Inferior parietal cortex (tissue), 1 donor: ENCODE results near the gene NSF.
"Not testable (repeated sequence)": the region's sequence is repeated elsewhere in the genome, so short reads cannot be mapped to it uniquely, and the experiment has no call there.

Experiments
- DNase-seq: peaks from one replicate; pipeline ENCODE4 v3.0.0-alpha.2; 2016; ENCODE audit errors: extremely low spot score

The NSF gene

DNA sequence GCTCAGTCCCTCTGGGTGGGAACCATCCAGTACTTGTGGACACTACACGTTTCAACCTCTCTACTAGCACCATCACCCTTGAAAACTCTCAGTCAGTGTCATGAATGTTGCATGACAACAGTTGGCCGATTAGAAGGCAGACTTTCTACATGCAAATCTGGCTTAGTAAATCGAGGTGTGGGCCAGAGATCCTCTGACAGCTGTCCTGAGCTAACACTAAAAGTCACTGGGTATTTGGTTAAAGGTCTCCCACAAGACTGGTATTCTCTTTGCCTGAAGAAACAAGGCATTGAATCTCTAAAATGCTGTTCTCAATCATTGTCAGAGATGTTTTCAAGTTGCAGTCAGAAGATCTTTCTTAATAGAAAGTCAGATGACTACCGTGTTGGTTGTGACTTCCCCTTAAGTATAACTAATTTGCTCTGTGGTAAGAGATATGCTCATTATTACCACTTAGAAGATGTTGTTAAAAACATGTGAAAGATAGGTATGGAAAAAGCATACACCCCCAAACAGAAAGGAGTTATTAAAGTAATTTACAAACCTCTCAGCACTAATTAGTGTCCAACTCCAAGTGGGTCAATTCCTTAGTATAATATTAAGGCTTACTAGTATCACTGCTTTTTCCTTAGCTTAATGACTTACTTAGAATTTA lies 165.7 kb downstream of the NSF start:
- no peak for DNase-seq

DNA sequence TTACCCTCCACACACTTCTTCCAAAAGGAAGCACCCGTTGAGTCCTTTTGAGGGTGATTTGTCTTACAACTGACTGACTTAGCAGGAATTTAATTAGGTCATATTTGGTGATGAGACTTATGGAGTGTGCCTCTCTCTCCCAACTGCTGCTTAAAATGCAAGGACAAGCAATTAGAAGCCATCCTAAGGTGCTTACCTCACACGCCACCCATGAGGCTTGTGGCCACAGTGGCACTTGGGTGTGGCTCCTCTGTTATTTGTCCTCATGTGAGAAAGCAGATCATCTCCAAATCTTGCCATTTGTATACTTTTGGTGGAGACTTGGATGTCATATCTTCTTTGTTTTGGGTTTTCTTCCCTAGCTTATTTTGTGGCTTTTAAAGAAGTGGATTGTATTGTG lies 166.4 kb downstream of the NSF start:
- no peak for DNase-seq

DNA sequence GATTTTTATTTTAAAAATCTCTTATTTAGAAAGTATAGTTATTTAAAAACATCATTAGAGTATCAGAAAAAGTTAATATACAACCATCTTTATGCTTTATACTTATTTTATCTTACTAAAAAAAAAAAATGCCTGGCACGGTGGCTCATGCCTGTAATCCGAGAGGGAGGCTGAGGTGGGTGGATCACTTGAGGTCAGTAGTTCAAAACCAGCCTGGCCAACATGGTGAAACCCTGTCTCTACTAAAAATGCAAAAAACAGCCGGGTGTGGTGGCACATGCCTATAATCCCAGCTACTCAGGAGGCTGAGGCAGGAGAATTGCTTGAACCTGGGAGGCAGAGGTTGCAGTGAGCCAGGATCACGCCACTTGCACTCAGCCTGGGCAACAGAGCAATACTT lies 167.1 kb downstream of the NSF start:
- not testable (repeated sequence) for DNase-seq

DNA sequence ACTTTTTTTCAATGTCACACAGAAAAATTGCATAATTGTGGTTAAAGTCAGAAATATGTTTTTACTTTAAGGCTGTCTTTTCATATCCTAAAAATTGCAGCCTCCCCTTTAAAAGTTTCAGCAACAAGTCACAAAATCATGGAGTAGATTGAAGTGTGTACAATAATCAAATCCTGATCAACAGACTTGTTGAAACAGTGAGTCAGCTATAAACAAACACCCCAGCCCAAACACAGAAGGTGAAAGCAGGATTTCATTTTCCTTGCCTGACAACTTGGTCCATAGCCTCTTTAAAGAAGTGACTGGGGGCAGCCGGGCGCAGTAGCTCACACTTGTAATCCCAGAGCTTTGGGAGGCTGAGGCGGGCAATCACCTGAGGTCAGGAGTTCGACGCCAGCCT lies 168.1 kb downstream of the NSF start:
- DNase-seq, result no peak

DNA sequence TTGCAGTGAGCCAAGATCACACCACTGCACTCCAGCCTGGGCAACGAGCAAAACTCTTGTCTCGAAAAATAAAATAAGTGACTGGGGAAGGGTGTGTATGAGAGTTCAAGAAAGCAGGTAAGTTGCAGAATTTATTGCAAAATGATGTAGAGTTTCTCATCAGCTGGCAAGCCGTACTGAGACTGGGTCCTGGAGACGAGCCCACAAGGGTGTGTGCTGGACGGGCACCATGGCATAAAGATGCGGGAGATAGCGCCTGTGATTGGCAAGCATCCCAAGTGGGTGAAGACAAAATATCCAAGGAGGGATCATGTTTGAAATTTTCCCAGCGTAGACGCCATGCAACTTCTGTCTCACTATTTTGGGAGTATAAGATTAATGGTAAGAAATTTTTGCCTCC lies 168.7 kb downstream of the NSF start:
- peak; percentile 14 for DNase-seq

DNA sequence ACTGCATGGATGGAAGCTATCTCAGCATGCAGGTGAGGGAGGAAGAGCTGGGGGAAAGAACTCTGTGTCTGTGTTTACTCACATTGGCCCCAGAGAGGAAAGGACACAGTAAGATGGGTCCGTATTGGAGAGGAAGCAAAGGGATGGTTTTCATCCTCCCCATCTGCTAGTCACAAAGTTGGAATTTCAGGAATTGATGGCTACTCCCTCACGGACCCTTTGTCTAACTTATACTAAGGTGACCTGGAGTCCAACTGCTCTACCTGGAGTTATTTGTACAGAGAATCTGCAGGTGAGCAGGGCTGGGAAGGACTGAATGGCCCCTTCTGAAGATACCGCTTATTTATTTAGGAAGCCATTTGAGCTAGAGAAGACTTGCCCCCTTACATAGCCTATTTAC lies 172.9 kb downstream of the NSF start:
- DNase-seq, result no peak

DNA sequence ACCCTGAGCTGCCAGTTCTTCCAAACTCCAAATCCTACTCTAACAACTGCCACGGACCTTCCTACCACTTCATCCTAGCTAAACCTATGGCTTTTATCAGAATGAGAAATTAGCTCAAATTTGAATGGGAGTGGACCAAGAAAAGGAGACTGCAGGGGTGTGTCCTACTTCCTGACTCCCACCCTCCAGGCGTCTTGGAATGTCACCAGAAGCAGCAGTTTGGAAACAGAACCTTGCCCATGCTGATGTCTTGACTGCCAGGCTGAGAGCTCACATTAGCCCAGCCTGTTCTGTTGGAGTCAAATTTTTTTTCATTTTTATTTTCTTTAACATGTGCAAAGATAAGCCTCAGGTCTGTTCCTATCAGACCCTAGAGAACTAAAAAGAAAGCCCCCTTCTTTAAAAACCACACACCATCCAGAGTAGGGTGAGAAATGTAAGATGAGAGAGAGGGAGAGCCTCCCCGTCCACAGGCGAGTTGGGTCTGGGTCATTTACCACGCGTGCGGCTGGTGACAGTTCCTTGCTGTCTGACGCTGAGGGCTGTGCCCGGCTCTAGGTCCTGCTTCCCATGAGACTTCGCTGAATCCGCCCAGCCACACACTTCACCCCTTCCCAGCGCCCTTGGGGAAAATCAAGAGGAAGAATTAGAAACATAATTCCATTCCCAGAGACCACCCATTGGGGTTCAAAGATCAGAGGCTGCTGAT lies 173.7 kb downstream of the NSF start:
- DNase-seq, result no peak

DNA sequence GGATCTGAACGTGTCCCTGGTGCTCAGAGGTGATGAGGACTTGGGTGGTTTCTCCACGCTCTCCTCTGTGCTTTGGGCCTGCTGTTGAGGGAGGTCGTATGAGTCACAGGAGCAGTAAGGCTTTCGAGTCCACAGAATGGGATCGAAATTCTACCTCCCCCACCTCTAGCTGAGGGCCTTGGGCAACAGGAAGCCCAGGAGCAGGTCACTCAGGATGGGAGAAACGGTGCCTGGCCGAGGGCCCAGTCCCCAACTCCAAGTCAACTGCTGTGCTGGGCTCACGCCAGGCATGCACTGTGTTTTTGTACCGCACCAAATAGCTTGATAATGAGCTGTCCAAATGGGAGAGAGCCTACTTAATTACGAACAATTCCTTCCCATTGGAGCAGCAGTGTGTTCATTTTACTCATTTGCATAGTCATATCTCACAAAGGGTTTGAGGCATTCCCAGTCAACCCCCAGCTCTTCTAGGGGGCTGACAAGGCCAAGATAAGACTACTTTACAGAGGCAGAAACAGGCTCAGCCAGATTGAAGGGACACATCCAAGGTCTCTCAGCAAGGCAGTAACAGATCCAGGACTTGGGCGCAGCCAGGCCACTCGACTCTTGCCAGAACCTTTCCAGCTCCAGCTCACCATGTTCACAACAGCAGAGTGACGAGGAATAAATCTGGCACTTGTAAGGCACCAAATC lies 174.4 kb downstream of the NSF start:
- DNase-seq, result peak; percentile 22

DNA sequence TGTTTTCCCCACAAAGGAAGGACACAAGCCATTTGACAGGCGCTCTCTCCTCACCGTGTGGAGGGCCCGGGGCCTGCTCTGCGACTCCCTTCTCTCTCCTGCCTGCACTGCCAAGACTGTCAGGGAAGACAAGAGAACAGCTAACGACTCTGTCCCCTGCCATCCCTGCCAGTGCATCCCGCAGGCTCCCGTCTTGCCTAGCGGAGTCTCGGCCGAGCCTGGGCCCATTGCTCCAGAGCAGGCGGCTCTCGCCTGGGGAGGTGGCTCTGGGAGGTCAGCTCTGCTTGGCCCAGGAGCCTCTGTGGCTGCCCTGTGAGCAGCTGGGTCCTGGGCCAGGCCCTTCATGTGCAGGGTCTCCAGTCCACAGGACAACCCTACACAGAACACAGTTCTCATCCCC lies 175.0 kb downstream of the NSF start:
- no peak for DNase-seq

DNA sequence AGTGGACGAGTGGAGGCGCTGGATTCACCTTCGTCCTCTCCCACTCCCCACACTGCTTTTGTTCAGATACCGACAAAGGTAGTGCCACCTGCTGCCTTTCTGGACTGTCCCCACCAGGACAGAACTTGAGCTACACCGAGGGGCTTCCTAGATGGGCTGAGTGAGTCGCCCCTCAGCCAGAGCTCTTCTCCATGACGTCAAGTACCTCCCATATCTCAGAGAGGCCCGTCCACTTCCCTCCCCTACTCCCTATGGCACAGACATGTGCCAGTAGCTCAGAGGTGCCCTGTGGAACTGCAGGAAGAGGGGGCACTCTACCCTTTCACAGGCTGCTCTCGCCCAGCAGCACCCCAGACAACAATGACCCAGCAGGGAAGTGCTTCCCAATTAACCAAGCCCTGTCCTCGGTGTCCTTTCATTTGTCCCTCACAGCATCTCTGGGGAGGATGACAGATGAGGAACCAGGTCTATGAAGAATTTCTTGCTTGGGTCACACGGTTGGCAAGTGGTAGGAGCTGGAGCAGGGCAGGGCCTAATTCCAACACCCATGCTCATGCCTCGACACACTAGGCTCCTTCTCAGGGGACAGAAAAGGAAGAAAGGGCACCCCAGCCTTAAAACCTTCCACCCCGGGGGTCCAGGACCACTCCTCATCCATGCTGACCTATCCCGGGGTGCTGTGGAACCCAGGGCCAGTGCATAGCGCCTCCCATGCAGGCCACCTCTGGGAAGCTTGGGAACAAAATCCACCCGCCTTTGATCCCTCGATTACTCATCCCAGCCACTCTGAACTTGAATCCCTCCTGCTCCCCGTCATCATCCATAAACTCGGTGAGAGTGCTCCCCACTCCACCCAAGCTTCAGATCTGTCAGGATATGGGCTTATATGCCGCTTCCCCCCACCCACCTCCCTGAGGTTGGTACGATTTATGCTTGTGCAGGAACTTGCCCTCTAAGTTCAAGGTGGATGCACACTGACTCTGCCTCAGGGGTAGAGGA lies 176.3 kb downstream of the NSF start:
- no peak for DNase-seq

DNA sequence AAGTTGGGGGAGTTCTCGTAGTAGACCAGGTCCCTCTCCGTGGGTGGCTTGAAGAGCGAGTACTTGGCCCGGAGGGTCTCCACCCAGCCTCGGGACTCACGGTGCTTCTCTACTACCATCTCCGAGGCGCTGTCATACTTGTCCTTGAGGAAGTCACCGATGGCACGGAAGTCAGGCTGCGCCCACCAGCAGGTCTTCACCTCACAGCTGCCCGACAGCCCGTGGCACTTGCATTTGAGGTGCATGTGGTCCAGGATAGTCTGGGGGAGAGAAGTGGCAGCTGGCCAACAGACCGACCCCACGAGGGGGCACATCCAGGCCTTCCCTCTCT lies 178.0 kb downstream of the NSF start:
- DNase-seq, result no peak

DNA sequence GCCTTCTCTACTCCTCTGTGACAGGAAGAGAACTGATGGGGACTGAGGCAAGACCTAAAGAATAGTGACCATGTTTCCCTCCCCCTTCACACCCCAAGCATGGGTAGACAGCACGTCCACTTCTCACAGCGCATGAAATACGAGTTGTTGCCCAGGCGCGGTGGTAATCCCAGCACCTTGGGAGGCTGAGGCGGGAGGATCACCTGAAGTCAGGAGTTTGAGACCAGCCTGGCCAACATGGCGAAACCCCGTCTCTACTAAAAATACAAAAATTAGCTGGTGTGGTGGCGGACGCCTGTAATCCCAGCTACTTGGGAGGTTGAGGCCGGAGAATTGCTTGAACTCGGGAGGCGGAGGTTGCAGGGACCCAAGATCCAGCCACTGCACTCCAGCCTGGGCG lies 178.4 kb downstream of the NSF start:
- not testable (repeated sequence) for DNase-seq

DNA sequence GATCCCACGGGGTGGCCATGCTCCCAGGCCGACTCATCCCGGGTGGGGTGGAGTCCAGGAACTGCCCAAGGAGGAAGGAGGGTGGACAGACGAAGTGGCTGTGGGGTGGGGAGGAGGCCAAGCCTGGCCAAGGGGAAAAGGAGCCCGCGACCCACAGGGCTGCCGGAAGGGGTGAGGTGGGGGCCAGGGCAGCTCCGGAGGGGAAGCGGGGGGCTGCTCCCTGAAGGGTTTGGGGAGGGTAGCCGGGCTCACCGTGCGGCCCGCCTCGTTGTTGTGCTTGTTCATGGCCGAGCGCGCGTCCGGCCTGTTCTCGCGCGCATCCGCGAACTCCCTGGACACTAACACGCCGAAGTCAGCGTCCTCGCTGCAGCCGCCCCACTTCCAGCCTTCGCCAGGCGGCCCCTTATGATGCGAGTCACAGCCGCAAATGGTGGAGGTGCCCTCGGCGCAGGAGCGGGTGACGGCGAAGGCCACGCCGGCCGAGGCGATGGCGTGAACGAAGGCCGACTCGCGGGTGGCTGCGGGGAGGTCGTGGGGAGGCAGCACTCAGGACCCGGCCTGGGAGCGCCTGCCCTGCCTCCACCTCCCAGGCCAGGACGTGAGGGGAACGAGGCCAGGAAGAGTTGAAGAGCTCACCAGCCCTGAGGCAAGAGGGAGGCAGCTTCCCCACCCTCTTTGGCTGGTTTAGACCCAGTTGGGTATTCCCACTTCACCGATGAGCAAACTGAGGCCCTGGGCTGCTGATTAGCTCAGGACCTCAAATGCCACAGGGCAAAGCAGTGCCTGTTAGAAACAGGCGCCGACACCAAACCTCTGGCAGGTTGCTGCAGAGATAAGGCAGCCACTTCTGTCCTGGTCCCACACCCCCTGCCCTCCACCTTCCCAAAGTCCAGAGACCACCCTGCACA lies 179.3 kb downstream of the NSF start:
- DNase-seq, result no peak

DNA sequence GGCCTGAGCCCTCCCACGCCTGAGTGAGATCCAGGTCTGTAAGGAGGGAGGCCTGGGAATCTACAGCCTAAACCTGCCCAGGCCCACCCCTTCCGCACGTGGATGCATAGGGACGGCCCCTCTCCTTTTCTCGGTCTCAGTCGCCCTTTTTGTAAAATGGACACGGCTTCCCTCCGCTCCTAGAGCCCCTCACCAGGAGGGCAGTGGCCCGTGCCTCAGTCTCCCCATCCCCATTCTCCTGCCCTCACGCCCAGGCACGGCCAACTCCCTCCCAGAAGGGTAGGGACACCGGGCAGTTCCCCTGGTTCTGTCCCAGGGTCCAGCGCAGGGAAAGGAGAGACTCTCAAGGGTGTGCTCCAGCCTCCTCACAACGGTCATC lies 180.0 kb downstream of the NSF start:
- DNase-seq, result no peak

DNA sequence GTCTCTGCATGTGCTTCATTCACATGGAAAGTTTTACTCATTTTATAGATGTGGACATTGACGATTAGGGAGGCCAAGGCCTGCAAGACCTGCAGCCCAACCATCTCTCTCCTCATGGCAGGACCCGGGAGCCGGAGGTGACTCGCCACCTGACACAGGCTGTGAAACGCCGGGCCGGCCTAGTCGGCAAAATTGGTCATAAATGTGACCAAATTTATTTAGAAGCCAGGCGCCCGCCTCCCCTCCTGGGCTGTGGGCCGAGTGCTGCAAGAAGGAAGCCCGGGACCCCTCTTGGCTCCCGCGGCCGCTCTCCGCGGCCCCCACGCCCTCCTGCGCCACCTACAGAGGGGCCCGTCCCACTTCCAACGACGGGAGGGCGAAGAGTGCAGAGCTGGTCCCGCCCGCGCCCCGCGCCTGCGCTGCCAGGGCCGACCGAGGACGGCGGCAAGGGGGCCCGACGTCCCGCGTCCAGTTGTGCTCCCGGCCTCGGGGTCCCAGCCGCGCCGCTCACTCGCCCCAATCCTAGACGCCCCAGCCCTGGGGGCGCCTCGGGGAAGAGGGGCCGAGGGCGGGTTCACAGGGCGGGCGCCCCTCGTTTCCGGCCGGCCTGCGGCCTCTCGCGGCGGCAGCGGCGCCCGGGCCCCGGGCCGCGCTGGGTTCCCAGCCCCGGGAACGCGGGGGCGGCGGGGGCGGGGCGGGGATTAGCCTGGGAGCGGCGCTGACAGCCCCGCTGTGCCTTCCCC lies 180.5 kb downstream of the NSF start:
- no peak for DNase-seq

DNA sequence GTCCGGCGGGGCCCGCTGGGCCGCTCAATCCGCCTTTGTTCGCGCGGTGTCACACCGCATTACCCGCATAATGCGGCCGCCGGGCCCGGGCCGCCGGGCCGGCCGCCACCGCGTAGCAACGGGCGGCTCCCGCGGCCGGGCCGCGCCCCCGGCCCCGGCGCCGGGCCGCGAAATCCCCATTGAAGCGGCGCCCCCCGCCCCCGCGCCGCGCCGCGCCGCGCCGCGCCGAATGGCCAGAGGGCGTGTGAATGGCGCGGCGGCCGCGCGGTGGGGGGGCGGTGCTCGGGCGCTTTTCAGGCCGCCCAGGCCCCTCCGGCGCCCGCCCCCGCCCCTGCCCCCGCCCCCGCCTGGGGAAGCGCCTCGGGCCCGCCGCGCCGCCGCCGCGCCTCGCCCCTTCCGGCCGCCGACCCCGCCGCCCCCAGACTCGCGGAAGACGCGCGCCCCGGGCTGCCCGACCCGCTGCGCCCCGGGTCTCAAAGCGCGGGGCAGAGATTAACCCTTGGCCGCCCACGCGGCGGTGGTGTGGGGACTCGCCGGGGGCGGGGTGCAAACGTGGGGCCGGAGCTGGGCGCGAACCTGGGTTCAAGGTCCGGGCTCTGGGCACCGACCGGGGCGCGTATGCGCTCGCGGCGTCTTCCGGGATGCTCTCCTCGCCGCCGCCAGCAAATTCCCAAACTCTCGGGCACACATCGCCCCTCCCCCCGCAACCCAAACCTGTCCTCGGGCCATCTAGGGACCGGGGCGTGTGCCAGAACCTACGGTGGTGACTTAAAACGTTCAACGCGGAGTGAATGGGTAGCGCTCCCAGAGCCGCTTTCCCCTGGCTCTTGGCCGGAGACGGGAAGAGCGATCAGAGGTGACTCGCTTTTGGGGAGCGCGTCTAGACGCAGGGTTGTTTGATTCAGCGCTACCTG lies 181.3 kb downstream of the NSF start:
- peak; percentile 10 for DNase-seq

DNA sequence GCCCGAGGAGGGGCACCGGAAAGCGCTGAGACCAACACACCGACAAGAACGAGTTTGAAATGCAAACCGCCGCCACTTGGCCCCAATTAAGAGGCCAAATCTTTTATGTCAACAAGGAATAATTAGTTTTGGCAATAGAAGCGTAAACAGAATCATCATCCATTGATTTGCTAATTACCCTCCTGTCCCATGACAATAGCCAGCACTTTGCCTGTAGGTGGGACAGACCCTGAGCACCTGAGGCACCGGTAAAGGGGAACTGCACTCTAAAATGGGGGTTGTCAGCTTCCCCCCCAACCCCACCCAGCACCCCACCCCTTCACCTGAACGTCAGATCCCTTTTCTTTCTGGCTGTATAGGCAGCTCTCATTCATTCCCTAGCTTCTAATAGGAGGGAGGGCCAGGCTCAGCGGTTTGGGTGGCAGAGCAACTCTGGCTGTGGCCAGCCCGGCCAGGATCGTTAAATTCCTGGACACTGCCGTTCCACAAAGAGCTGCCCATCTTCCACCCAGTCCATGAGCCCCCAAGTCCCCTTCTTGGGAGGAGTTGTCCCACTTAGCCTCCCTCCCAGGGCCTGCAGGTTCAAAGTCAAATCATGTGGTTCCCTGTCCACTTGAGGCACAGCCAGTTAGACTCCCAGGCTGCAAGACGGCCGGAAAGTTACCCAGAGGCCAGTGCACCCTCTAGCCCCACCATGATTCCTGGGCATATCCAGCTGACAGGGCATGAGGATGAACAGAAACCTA lies 182.2 kb downstream of the NSF start:
- DNase-seq, result no peak

DNA sequence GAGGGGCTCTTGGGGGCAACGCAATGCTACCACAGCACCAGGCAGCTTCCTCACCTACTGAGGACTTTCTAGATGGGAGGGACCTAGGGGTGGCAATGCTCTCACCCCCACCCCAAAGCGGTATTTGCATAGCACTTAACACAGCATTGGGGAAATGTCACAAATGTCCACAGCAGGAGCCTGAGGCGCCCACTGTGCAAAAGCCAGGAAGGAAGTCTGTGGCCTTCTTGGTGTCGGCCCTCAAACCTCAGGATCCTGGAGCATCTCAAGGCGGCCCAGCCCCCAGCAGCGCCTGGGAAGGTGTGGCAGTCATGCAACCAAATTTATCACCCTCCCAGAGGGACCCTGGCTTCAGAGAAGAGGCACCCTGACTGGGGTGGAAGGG lies 182.7 kb downstream of the NSF start:
- no peak for DNase-seq

DNA sequence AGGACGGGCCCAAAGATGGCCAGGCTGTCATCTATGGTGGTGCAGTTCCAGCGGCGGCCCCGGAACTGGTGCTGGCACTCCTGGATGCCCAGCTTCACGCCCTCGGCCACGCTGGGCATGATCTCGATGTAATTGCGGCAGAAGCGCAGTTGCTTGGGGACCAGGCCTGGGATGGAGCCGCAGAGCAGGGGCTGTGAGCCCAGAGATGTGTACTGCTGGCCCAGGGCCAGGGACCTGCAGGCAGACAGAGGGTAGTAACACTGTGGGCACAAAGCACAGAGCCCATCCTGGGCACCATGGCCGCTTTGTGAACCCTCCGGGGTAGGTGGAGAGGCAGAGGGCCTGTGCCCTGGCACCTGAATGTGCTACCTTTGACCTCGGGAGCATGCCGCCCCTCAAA lies 183.2 kb downstream of the NSF start:
- DNase-seq, result no peak
